PC-3 (cell line): ENCODE measurements around the gene NFAM1. TPM values are rescaled to one million over a fixed set of nuclear protein-coding genes. Genes with fewer than 3 reads are reported as not detected.

Experiments used
- ATAC-seq: fragments of 200-7000 bp; cut with Tn5 transposase; 2 replicates; pipeline ENCODE4 v1.9.1; 2020; ENCODE audit warnings: mild to moderate bottlenecking, moderate library complexity
- BruUV-seq: library from RNA; stranded (reverse); fragments of 400-500 nt; replicated peaks from 2 replicates; lab custom pipeline; 2021; lab: Mats Ljungman, UMichigan
- CTCF ChIA-PET: fragments of 300-600 bp; sonication (Branson Sonifier 250); formaldehyde crosslinking; loops from one replicate; lab custom pipeline; 2022; ENCODE audit warnings: antibody characterized with exemption; lab: Charles Lee
- POLR2A ChIA-PET: fragments of 300-600 bp; sonication (Branson Sonifier 250); formaldehyde crosslinking; loops from one replicate; lab custom pipeline; 2022; ENCODE audit warnings: antibody characterized with exemption; ENCODE audit not compliant: unreplicated experiment; lab: Charles Lee
- DNase-seq: peaks from one replicate; pipeline ENCODE4 v3.0.0-alpha.2; 2015
- H2AFZ ChIP-seq: fragments of 300-600 bp; sonication (generic); 2 replicates; pipeline ENCODE4 v1.6.0; 2016; ENCODE audit warnings: antibody characterized with exemption, low read length
- H3F3A ChIP-seq: fragments of 300-600 bp; sonication (generic); one replicate; pipeline ENCODE4 v1.6.0; 2017; ENCODE audit warnings: antibody characterized with exemption, low read length, control low read depth, mild to moderate bottlenecking; ENCODE audit not compliant: unreplicated experiment
- H3K27ac ChIP-seq: fragments of 300-600 bp; sonication (generic); 2 replicates; pipeline ENCODE4 v1.5.1; 2016; ENCODE audit warnings: mild to moderate bottlenecking, low read length
- H3K27me3 ChIP-seq: fragments of 300-600 bp; sonication (generic); 2 replicates; pipeline ENCODE4 v1.6.1; 2016; ENCODE audit warnings: low read length, mixed read lengths
- H3K36me3 ChIP-seq: fragments of 300-600 bp; sonication (generic); 2 replicates; pipeline ENCODE4 v1.6.1; 2016; ENCODE audit warnings: low read depth, mixed run types, low read length, mixed read lengths
- H3K4me1 ChIP-seq: fragments of 300-600 bp; sonication (generic); 2 replicates; pipeline ENCODE4 v1.5.1; 2016; ENCODE audit warnings: low read length; ENCODE audit not compliant: insufficient read depth
- H3K4me2 ChIP-seq: fragments of 300-600 bp; sonication (generic); 2 replicates; pipeline ENCODE4 v1.6.0; 2016; ENCODE audit warnings: low read length
- H3K4me3 ChIP-seq: fragments of 300-600 bp; sonication (generic); 2 replicates; pipeline ENCODE4 v1.5.1; 2016; ENCODE audit warnings: mild to moderate bottlenecking, low read length, mixed read lengths
- H3K79me2 ChIP-seq: fragments of 300-600 bp; sonication (generic); 2 replicates; pipeline ENCODE4 v1.6.1; 2017; ENCODE audit warnings: low read length, mixed read lengths
- H3K9ac ChIP-seq: fragments of 300-600 bp; sonication (generic); 2 replicates; pipeline ENCODE4 v1.6.0; 2016; ENCODE audit warnings: mild to moderate bottlenecking, low read length
- H3K9me2 ChIP-seq: fragments of 300-600 bp; sonication (generic); replicated peaks from 2 replicates; pipeline ENCODE4 v1.6.1; 2016; ENCODE audit warnings: mixed run types, low read length, mixed read lengths
- H3K9me3 ChIP-seq: fragments of 300-600 bp; sonication (generic); 2 replicates; pipeline ENCODE4 v1.6.1; 2016; ENCODE audit warnings: low read length, mixed read lengths
- H4K20me1 ChIP-seq: fragments of 300-600 bp; sonication (generic); 2 replicates; pipeline ENCODE4 v1.6.1; 2016; ENCODE audit warnings: low read length, mixed read lengths
- EZH2 ChIP-seq: fragments of 300-600 bp; sonication (generic); IDR thresholded peaks from one replicate; pipeline ENCODE4 v1.6.1; 2017; ENCODE audit warnings: antibody characterized with exemption, mild to moderate bottlenecking, low read length; ENCODE audit not compliant: unreplicated experiment
- EZH2phosphoT487 ChIP-seq: fragments of 300-600 bp; sonication (generic); IDR thresholded peaks from 2 replicates; pipeline ENCODE4 v1.6.1; 2018; ENCODE audit warnings: mild to moderate bottlenecking, antibody characterized with exemption, low read length, borderline replicate concordance
- intact Hi-C: fragments of 100-400 bp; cut with micrococcal nuclease; formaldehyde crosslinking; loops from 2 replicates; pipeline ENCODE4 v1.9.0; 2023
- total RNA-seq: library from RNA; depleted of rRNA; stranded (reverse); fragments of >200 nt; gene quantifications from 2 replicates; pipeline ENCODE4 v1.2.3, GENCODE V29; 2014
- TF ChIP-seq, protein P1 (sequence below): fragments of 300-600 bp; sonication (generic); conservative IDR thresholded peaks from 2 replicates; pipeline ENCODE4 v1.5.1; 2017; ENCODE audit warnings: antibody characterized with exemption, low read depth, mild to moderate bottlenecking, low read length

Gene NFAM1
- total RNA-seq, 1 experiment from 2014 or later: 0.11 TPM

DNA sequence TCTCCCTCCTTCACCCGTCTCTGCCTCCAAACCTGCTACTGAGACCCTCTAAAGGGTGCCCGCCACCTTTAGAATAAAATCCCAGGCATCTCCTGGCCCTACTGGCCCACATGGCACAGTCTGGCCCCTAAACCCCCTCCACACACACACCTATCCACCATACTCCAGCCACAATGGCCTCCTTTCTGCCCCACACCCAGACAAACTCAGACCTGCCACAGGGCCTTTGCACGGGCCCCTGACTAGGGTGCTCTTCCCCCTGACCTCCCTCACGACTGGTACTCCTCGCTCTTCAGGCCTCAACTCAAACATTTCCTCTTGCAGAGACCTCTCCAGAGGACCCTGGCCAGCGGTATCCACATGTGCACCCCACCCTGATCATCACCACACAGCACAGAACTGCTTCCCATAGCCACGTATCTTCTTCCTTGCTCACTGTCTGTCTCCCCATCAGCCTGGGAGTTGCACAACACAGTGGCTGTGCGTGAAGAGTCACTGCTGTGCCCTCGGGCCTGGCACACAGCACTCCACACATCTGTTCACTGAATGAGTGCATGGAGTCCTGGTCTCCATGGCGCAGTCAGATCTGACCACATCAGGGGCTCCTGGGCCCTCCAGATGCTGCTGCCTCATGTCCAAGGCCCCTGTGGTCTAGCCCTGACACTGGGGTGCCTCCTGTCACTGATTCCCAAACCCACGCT lies 95.5 kb downstream of the NFAM1 start:
- TF ChIP-seq, protein P1, sequence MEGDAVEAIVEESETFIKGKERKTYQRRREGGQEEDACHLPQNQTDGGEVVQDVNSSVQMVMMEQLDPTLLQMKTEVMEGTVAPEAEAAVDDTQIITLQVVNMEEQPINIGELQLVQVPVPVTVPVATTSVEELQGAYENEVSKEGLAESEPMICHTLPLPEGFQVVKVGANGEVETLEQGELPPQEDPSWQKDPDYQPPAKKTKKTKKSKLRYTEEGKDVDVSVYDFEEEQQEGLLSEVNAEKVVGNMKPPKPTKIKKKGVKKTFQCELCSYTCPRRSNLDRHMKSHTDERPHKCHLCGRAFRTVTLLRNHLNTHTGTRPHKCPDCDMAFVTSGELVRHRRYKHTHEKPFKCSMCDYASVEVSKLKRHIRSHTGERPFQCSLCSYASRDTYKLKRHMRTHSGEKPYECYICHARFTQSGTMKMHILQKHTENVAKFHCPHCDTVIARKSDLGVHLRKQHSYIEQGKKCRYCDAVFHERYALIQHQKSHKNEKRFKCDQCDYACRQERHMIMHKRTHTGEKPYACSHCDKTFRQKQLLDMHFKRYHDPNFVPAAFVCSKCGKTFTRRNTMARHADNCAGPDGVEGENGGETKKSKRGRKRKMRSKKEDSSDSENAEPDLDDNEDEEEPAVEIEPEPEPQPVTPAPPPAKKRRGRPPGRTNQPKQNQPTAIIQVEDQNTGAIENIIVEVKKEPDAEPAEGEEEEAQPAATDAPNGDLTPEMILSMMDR: no peak
- no peak for TF ChIP-seq EZH2phosphoT487
- TF ChIP-seq EZH2: no peak
- no peak overlapping the region for H3K4me2 ChIP-seq
- no peak overlapping the region for H2AFZ ChIP-seq
- no peak for ATAC-seq
- no peaks in the 10 kb centered on the region for H3K9me2 ChIP-seq
- H4K20me1 ChIP-seq: no peaks in the 10 kb centered on the region
- H3F3A ChIP-seq: no peaks in the 10 kb centered on the region
- no peaks in the 10 kb centered on the region for H3K27me3 ChIP-seq
- POLR2A ChIA-PET: interaction anchor here (0.6 kb wide), 1 partner anchor 245 kb away, joined by 5 read pairs; no protein-coding TSS in a partner anchor
- BruUV-seq: no TSS peak
- H3K79me2 ChIP-seq: no peaks in the 10 kb centered on the region
- CTCF ChIA-PET: no interaction called here
- H3K4me1 ChIP-seq: no peaks in the 10 kb centered on the region
- H3K27ac ChIP-seq: no peak overlapping the region
- DNase-seq: no peak
- no peak overlapping the region for H3K9ac ChIP-seq
- H3K9me3 ChIP-seq: no peaks in the 10 kb centered on the region
- H3K36me3 ChIP-seq: no peaks in the 10 kb centered on the region
- intact Hi-C loops: no loop called here
- H3K4me3 ChIP-seq: no peak overlapping the region

DNA sequence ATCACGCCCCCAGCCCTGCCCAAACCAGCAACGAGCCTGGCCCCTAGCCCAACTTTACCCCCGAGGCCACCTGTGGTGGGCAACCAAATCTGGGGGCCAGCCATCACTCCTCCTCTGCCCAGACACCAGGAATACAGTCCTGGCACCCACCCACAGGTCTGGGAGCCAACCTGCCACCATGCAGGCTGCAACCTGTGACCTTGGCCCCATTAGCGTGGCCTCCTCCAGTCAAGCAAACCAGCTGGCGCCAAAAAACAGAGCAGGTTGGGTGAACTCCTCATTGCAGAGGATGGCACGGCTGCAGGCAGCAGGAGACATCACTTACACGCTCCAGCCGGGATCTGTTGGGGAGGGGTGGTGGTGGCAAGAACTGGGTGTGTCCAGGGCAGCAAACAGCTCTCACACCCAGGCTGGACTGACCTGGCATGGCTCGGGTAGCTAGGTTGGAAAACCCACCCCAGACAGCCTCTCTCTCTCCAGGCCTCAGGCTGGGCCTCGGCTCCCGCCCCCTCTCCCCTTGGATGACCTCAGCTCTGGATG lies 96.3 kb downstream of the NFAM1 start:
- intact Hi-C loops: no loop called here
- ATAC-seq: no peak
- H2AFZ ChIP-seq: no peak overlapping the region

More for the DNA sequence above, 96.3 kb downstream of the NFAM1 start:
- CTCF ChIA-PET: no interaction called here
- Histone ChIP-seq H3K4me2 (no peak overlapping the region), H4K20me1 (no peaks in the 10 kb centered on the region), H3K27ac (no peak overlapping the region), H3K79me2 (no peaks in the 10 kb centered on the region), H3F3A (no peaks in the 10 kb centered on the region), H3K4me1 (no peaks in the 10 kb centered on the region), H3K4me3 (no peak overlapping the region), H3K27me3 (no peaks in the 10 kb centered on the region), H3K9me2 (no peaks in the 10 kb centered on the region), H3K36me3 (no peaks in the 10 kb centered on the region), H3K9me3 (no peaks in the 10 kb centered on the region), H3K9ac (no peak overlapping the region)
- DNase-seq: no peak
- no TSS peak for BruUV-seq
- POLR2A ChIA-PET: no interaction called here
- no peak for TF ChIP-seq EZH2
- TF ChIP-seq, protein P1: no peak
- no peak for TF ChIP-seq EZH2phosphoT487
